Neural crest cell (in vitro differentiated cells): ENCODE measurements around the gene ENTPD3. TPM values are rescaled to one million over a fixed set of nuclear protein-coding genes. Genes with fewer than 3 reads are reported as not detected.

Experiments used
- DNase-seq: peaks from one replicate; pipeline ENCODE4 v3.0.0; 2021; ENCODE audit warnings: low read depth, mixed read lengths, low spot score
- H3K27ac Mint-ChIP-seq: one replicate; pipeline ENCODE4 v1.8.0; 2021; ENCODE audit warnings: mild to moderate bottlenecking, mixed read lengths; ENCODE audit not compliant: unreplicated experiment
- H3K27me3 Mint-ChIP-seq: 2 replicates; pipeline ENCODE4 v1.8.0; 2021; ENCODE audit warnings: low read depth, mild to moderate bottlenecking, mixed read lengths
- H3K36me3 Mint-ChIP-seq: 2 replicates; pipeline ENCODE4 v1.8.0; 2021; ENCODE audit warnings: low read depth, mild to moderate bottlenecking, mixed read lengths
- H3K4me1 Mint-ChIP-seq: 2 replicates; pipeline ENCODE4 v1.8.0; 2021; ENCODE audit warnings: mixed read lengths
- H3K4me3 Mint-ChIP-seq: one replicate; pipeline ENCODE4 v1.8.0; 2021; ENCODE audit warnings: mild to moderate bottlenecking, mixed read lengths
- H3K9me3 Mint-ChIP-seq: 2 replicates; pipeline ENCODE4 v1.8.0; 2021; ENCODE audit warnings: mixed read lengths
- CTCF ChIP-seq: fragments of 200-600 bp; sonication (generic); conservative IDR thresholded peaks from 2 replicates; pipeline ENCODE4 v1.5.0; 2021; ENCODE audit warnings: antibody characterized with exemption, mild to moderate bottlenecking
- total RNA-seq: library from RNA; stranded (reverse); gene quantifications from 2 replicates; pipeline ENCODE4 v1.2.1, GENCODE V29; 2021

The ENTPD3 gene
- total RNA-seq, 1 donor from 2014 or later, result not detected

DNA sequence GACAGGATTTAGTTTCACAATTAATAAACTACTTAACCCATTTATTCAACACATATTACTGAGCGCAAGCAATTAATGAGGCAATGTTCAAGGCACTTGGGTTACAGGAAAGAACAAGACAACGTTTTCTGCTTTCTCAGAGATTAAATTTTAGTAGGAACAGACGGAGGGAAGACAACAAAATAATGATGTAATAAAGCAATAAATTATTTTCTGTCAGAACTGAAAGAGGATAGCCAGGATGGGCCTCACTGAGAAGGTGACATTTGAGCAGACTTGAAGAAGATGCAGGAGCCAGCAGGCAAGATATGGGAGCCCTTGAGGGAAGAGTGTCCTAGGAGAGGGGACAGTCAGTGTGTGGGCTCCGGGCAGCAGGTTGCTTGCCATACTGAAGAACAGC is 58.9 kb downstream of the ENTPD3 start:
- Mint-ChIP-seq H3K27ac (peak overlapping the region; percentile 31), H3K36me3 (no peaks in the 10 kb centered on the region), H3K4me1 (no peaks in the 10 kb centered on the region), H3K9me3 (no peaks in the 10 kb centered on the region), H3K4me3 (no peak overlapping the region), H3K27me3 (no peaks in the 10 kb centered on the region)
- DNase-seq, result no peak
- TF ChIP-seq CTCF, result no peak

GRCh38 chr3:40450438-40450837 is 63.5 kb downstream of the ENTPD3 start:
- H3K27ac Mint-ChIP-seq, result no peak overlapping the region
- H3K4me1 Mint-ChIP-seq, result peaks cover 16% of the 10 kb centered on the region
- TF ChIP-seq CTCF, result no peak
- peak overlapping the region; percentile 38 for H3K4me3 Mint-ChIP-seq
- H3K36me3 Mint-ChIP-seq, result no peaks in the 10 kb centered on the region
- DNase-seq, result no peak
- no peaks in the 10 kb centered on the region for H3K9me3 Mint-ChIP-seq
- H3K27me3 Mint-ChIP-seq, result no peaks in the 10 kb centered on the region

GRCh38 chr3:40451551-40451950 is 64.6 kb downstream of the ENTPD3 start:
- H3K4me1 Mint-ChIP-seq, result peaks cover 22% of the 10 kb centered on the region
- no peaks in the 10 kb centered on the region for H3K36me3 Mint-ChIP-seq
- H3K9me3 Mint-ChIP-seq, result no peaks in the 10 kb centered on the region
- no peak for TF ChIP-seq CTCF
- H3K4me3 Mint-ChIP-seq, result peak overlapping the region; percentile 70
- H3K27ac Mint-ChIP-seq, result no peak overlapping the region
- H3K27me3 Mint-ChIP-seq, result no peaks in the 10 kb centered on the region
- DNase-seq, result no peak

DNA sequence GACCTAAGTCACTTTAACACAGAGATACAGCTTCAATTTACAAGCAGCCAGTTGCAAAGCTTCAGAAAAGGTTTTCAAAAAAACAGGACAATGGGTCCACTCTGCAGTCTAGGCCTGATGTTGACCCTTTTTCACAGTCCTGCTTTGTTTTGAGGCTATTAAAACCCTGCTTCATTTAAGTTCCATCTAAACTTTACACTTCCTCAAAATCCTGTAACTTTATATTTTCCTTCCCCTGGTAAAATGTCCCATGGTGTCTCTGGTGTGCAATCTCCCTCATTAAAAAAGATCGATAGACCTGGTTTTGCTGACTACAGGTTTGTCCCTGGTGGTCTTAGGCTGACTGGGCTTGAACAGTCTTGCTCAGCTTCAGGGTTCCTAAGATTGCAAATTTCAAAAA is 65.1 kb downstream of the ENTPD3 start:
- H3K4me3 Mint-ChIP-seq, result peak overlapping the region; percentile 92
- H3K9me3 Mint-ChIP-seq, result no peaks in the 10 kb centered on the region
- DNase-seq, result no peak
- no peak for TF ChIP-seq CTCF
- no peaks in the 10 kb centered on the region for H3K27me3 Mint-ChIP-seq
- H3K27ac Mint-ChIP-seq, result no peak overlapping the region
- H3K36me3 Mint-ChIP-seq, result no peaks in the 10 kb centered on the region
- H3K4me1 Mint-ChIP-seq, result peaks cover 25% of the 10 kb centered on the region

DNA sequence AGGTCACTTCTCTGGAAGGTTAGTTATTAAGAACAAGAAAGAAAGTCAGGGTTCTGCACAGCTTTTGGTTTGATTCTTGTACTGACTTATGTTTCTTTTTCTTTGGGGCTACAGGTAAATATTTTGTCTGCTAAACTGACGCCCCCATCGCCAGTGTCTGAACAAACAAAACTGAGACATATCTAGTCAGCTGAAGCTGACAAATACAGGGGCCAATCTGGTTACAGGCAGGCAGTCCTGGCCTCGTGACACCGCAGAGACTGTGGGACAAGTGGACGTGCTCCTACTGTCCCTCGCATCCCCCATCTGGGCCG is 65.5 kb downstream of the ENTPD3 start:
- H3K27me3 Mint-ChIP-seq, result no peaks in the 10 kb centered on the region
- DNase-seq, result no peak
- H3K9me3 Mint-ChIP-seq, result no peaks in the 10 kb centered on the region
- peaks cover 27% of the 10 kb centered on the region for H3K4me1 Mint-ChIP-seq
- no peak for TF ChIP-seq CTCF
- H3K36me3 Mint-ChIP-seq, result no peaks in the 10 kb centered on the region
- H3K4me3 Mint-ChIP-seq, result peak overlapping the region; percentile 92
- peak overlapping the region; percentile 99 for H3K27ac Mint-ChIP-seq
